K562 (cell line): Measurements from ENCODE around the gene C1GALT1C1L. TPM values are rescaled to one million over a fixed set of nuclear protein-coding genes. Genes with fewer than 3 reads are reported as not detected.
A peak's percentile ranks its signal among the peaks of the same experiment; 100 is the strongest.

Source experiments
- ARID1B ChIP-seq: fragments of 450-650 bp; IDR thresholded peaks from 2 replicates; pipeline ENCODE4 v1.6.1; 2016; ENCODE audit warnings: antibody characterized with exemption, mild to moderate bottlenecking, inconsistent platforms
- ARNT ChIP-seq, 2 experiments: fragments of 450-650 bp; IDR thresholded peaks; 2 replicates each; pipeline ENCODE4 v1.6.1; 2016; ENCODE audit warnings: mild to moderate bottlenecking in 1 of 2
- CBX8 ChIP-seq: fragments of 200-600 bp; sonication (generic); IDR thresholded peaks from 2 replicates; pipeline ENCODE4 v1.6.1; 2012; ENCODE audit warnings: borderline replicate concordance, mixed run types, low read depth, mild to moderate bottlenecking, moderate library complexity, mixed read lengths, low read length, control low read depth, inconsistent platforms; ENCODE audit not compliant: poor library complexity, severe bottlenecking; ENCODE audit errors: extremely low read depth
- HIVEP1 ChIP-seq: fragments of 250-450 bp; sonication (Bioruptor Pico); IDR thresholded peaks from 2 replicates; pipeline ENCODE4 v1.4.0; 2020; ENCODE audit warnings: mild to moderate bottlenecking
- MYBL2 ChIP-seq, 2 experiments: fragments of 450-650 bp in 1 of 2; sonication (generic) in 1 of 2; formaldehyde crosslinking in 1 of 2; IDR thresholded peaks; 2 replicates each; pipeline versions ENCODE4 v1.6.1 to v1.8.1; 2017 to 2022; ENCODE audit warnings: borderline replicate concordance in 1 of 2, inconsistent platforms in 1 of 2, low read depth in 1 of 2, mild to moderate bottlenecking in 1 of 2, missing genetic modification reagents in 1 of 2, moderate library complexity in 1 of 2
- SMARCA4 ChIP-seq: fragments of 450-650 bp; IDR thresholded peaks from 2 replicates; pipeline ENCODE4 v1.6.1; 2016
- ZNF224 ChIP-seq: sonication (generic); formaldehyde crosslinking; IDR thresholded peaks from 2 replicates; pipeline ENCODE4 v1.8.0; 2022; ENCODE audit warnings: mild to moderate bottlenecking, missing genetic modification reagents
- ZZZ3 ChIP-seq: fragments of 450-650 bp; IDR thresholded peaks from 2 replicates; pipeline ENCODE4 v1.6.1; 2016; ENCODE audit warnings: antibody characterized with exemption, mild to moderate bottlenecking, moderate library complexity
- polyA plus RNA-seq, 8 experiments: library from polyadenylated mRNA; depleted of rRNA in 4 of 8; stranded (reverse) in 5 of 8; unstranded in 3 of 8; fragments of >200 nt; fragmentation: Nextera tagmentation in 2 of 8; fragmentation: Illumina TruSeq in 1 of 8; extraction: Ambion mirVana in 2 of 8; extraction: Trizol in 1 of 8; gene quantifications; 2 replicates each; pipeline versions ENCODE4 v1.2.1 to v1.2.3, GENCODE V29; 2011 to 2014; ENCODE audit warnings: inconsistent platforms in 1 of 8, missing spikeins in 1 of 8
- total RNA-seq, 7 experiments: library from RNA; depleted of rRNA in 6 of 7; stranded (reverse); fragments of >200 nt in 6 of 7; fragmentation: Illumina TruSeq in 2 of 7; extraction: Trizol in 2 of 7; gene quantifications; 2 replicates each; pipeline versions ENCODE4 v1.2.1 to v1.2.3, GENCODE V29; 2011 to 2021; ENCODE audit warnings: low replicate concordance in 1 of 7
- TF ChIP-seq, protein P1 (sequence below), 3 experiments: fragments of 200-800 bp in 1 of 3; sonication (Bioruptor generic) in 1 of 3; sonication (generic) in 1 of 3; formaldehyde crosslinking in 1 of 3; IDR thresholded peaks; 2 replicates each; pipeline versions ENCODE4 v1.6.1 to v1.8.0; 2016 to 2022; ENCODE audit warnings: mild to moderate bottlenecking in 2 of 3, missing compliant biosample characterization in 2 of 3, missing genetic modification characterization in 2 of 3, missing genetic modification reagents in 1 of 3
- TF ChIP-seq, protein P2 (sequence below), 2 experiments: fragments of 450-650 bp; IDR thresholded peaks; 2 replicates each; pipeline ENCODE4 v1.6.1; 2016
- TF ChIP-seq, protein P3 (sequence below), 2 experiments: fragments of 450-650 bp; IDR thresholded peaks; 2 replicates each; pipeline ENCODE4 v1.6.1; 2018; ENCODE audit warnings: mild to moderate bottlenecking in 2 of 2, low read depth in 1 of 2; ENCODE audit not compliant: partially characterized antibody in 2 of 2
- TF ChIP-seq, protein P4 (sequence below): fragments of 250-450 bp; sonication (Bioruptor Pico); IDR thresholded peaks from 2 replicates; pipeline ENCODE4 v1.4.0; 2020; ENCODE audit warnings: mild to moderate bottlenecking
- TF ChIP-seq, protein P5 (sequence below), 2 experiments: fragments of 250-450 bp in 1 of 2; fragments of 450-650 bp in 1 of 2; sonication (Bioruptor Pico) in 1 of 2; IDR thresholded peaks; 2 replicates each; pipeline versions ENCODE4 v1.6.1 to v1.8.0; 2016 to 2021; ENCODE audit warnings: mild to moderate bottlenecking in 2 of 2, moderate library complexity in 2 of 2, missing compliant biosample characterization in 1 of 2, missing genetic modification characterization in 1 of 2

The C1GALT1C1L gene
- total and polyA plus RNA-seq, 9 of the 15 experiments (the other 6 are each of a cell fraction or from before 2014, with no cell fraction given) = 1.0 to 4.4 (median 1.9) TPM

DNA sequence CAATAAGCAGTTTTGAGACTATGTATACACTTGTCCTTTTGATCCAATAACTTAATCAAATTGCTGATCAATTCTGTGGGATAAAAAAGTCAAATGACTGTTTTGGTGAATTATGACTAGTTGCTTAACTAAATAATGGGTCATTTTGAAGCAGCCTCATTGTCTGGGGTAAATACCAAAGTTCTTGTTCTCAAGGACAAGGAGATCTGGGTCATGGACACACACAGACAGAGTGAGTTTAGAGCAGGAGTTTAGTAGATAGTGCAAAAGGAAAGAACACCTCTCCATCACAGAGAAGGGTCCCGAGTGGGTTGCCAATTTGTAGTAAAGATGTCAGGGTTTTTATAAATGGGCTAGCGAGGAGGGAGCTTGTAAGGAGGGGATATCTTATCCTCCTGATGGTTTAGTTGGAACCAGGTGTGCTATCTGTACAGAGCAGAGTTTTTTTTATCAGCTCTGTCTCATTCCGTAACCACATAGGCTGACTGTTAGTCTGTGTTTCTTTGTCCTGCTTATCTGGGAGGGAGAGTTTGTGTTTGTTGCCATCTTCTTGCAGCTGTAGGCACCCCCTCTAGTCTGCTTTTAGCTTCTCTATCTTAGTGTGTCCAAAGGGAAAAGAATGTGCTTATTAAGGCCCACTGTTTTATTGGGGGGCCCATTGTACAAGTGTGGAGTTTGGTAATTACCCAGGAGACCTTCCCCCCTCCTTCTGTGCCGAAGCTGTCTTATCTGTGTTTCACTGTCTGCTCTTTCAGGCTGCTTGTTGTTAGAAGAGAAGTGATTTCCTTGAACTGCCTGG lies 48.7 kb upstream of the C1GALT1C1L start (continued):
- TF ChIP-seq, protein P1, sequence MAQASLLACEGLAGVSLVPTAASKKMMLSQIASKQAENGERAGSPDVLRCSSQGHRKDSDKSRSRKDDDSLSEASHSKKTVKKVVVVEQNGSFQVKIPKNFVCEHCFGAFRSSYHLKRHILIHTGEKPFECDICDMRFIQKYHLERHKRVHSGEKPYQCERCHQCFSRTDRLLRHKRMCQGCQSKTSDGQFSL (CRISPR knock-in tag; IDR thresholded peaks at IDR 0.05) = 0 out of 2 replicates have a peak, but pooled peaks have one; percentile 19
- TF ChIP-seq, protein P1 (tag; IDR thresholded peaks at IDR 0.05) = peak in 1 of 2 experiments; percentile 37; a peak in 1 of 4 replicates
- TF ChIP-seq MYBL2 (IDR thresholded peaks at IDR 0.05; ENCODE audit: low read depth) (peak; percentile 10; the same call in 1 of the 2 replicates), MYBL2 (CRISPR knock-in tag; IDR thresholded peaks at IDR 0.05; ENCODE audit: borderline replicate concordance) (no peak), ARID1B (peak; percentile 99), ZZZ3 (no peak), ZNF224 (CRISPR knock-in tag) (no peak), SMARCA4 (peak; percentile 98), CBX8 (no peak), ARNT (IDR thresholded peaks at IDR 0.05) (peak; percentile 89 to 91), HIVEP1 (CRISPR knock-in tag) (peak; percentile 70; the same call in 1 of the 2 replicates)
- TF ChIP-seq, protein P2, sequence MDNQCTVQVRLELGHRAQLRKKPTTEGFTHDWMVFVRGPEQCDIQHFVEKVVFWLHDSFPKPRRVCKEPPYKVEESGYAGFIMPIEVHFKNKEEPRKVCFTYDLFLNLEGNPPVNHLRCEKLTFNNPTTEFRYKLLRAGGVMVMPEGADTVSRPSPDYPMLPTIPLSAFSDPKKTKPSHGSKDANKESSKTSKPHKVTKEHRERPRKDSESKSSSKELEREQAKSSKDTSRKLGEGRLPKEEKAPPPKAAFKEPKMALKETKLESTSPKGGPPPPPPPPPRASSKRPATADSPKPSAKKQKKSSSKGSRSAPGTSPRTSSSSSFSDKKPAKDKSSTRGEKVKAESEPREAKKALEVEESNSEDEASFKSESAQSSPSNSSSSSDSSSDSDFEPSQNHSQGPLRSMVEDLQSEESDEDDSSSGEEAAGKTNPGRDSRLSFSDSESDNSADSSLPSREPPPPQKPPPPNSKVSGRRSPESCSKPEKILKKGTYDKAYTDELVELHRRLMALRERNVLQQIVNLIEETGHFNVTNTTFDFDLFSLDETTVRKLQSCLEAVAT (IDR thresholded peaks at IDR 0.05) = peak in 1 of 2 experiments; percentile 95; a peak in 2 of 4 replicates
- TF ChIP-seq, protein P3, sequence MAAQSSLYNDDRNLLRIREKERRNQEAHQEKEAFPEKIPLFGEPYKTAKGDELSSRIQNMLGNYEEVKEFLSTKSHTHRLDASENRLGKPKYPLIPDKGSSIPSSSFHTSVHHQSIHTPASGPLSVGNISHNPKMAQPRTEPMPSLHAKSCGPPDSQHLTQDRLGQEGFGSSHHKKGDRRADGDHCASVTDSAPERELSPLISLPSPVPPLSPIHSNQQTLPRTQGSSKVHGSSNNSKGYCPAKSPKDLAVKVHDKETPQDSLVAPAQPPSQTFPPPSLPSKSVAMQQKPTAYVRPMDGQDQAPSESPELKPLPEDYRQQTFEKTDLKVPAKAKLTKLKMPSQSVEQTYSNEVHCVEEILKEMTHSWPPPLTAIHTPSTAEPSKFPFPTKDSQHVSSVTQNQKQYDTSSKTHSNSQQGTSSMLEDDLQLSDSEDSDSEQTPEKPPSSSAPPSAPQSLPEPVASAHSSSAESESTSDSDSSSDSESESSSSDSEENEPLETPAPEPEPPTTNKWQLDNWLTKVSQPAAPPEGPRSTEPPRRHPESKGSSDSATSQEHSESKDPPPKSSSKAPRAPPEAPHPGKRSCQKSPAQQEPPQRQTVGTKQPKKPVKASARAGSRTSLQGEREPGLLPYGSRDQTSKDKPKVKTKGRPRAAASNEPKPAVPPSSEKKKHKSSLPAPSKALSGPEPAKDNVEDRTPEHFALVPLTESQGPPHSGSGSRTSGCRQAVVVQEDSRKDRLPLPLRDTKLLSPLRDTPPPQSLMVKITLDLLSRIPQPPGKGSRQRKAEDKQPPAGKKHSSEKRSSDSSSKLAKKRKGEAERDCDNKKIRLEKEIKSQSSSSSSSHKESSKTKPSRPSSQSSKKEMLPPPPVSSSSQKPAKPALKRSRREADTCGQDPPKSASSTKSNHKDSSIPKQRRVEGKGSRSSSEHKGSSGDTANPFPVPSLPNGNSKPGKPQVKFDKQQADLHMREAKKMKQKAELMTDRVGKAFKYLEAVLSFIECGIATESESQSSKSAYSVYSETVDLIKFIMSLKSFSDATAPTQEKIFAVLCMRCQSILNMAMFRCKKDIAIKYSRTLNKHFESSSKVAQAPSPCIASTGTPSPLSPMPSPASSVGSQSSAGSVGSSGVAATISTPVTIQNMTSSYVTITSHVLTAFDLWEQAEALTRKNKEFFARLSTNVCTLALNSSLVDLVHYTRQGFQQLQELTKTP (IDR thresholded peaks at IDR 0.05; ENCODE audit: low read depth in 1 of 2, partially characterized antibody in 2 of 2) = peak; percentile 64 to 92
- TF ChIP-seq, protein P4, sequence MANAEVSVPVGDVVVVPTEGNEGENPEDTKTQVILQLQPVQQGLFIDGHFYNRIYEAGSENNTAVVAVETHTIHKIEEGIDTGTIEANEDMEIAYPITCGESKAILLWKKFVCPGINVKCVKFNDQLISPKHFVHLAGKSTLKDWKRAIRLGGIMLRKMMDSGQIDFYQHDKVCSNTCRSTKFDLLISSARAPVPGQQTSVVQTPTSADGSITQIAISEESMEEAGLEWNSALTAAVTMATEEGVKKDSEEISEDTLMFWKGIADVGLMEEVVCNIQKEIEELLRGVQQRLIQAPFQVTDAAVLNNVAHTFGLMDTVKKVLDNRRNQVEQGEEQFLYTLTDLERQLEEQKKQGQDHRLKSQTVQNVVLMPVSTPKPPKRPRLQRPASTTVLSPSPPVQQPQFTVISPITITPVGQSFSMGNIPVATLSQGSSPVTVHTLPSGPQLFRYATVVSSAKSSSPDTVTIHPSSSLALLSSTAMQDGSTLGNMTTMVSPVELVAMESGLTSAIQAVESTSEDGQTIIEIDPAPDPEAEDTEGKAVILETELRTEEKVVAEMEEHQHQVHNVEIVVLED (CRISPR knock-in tag) = 0 out of 2 replicates have a peak, but pooled peaks have one; percentile 29
- TF ChIP-seq, protein P5, sequence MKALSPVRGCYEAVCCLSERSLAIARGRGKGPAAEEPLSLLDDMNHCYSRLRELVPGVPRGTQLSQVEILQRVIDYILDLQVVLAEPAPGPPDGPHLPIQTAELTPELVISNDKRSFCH (CRISPR knock-in tag; IDR thresholded peaks at IDR 0.05) = no peak
- TF ChIP-seq, protein P5 (tag; IDR thresholded peaks at IDR 0.05) = peak; percentile 63
